Measurements from ENCODE around the gene SYNJ2.

SYNJ2 gene

DNA sequence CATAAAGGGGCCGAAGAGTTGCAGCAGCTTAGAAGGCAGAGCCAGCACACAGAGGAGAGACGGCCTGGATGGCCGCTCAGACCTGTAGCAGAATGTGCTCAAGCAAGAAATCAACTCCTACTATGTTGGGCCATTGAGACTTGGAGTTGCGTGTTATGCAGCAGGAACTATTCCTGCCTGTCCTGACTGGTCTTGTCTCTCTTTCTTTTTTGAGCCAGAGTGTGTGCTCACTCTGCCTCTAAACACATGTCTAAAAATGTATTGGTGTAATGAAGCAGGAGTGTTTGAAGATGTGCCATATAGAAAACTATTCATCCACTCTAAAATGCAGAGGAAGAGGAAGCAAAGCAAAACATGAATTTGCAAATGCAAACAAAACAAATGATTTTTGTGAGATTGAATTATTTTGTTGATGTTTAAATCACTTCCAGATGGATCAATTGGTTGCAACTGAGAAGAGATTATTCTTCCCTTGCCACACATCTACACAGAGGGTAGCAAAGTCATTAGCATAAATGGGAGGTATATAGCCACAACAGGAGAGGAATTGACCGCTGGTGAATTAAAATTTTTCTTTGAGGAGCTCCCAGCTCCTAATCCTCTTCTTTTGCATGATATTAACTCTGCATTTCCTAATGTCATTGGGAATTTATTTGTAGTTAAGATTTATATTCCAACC lies 20.4 kb upstream of the SYNJ2 start:
- H3K27ac ChIP-seq: no peak overlapping the region
- TF ChIP-seq, protein P1, sequence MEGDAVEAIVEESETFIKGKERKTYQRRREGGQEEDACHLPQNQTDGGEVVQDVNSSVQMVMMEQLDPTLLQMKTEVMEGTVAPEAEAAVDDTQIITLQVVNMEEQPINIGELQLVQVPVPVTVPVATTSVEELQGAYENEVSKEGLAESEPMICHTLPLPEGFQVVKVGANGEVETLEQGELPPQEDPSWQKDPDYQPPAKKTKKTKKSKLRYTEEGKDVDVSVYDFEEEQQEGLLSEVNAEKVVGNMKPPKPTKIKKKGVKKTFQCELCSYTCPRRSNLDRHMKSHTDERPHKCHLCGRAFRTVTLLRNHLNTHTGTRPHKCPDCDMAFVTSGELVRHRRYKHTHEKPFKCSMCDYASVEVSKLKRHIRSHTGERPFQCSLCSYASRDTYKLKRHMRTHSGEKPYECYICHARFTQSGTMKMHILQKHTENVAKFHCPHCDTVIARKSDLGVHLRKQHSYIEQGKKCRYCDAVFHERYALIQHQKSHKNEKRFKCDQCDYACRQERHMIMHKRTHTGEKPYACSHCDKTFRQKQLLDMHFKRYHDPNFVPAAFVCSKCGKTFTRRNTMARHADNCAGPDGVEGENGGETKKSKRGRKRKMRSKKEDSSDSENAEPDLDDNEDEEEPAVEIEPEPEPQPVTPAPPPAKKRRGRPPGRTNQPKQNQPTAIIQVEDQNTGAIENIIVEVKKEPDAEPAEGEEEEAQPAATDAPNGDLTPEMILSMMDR (conservative IDR thresholded peaks at IDR 0.05): no peak

GRCh38 chr6:157961832-157962575 lies 19.7 kb upstream of the SYNJ2 start:
- H3K27ac ChIP-seq: no peak overlapping the region
- TF ChIP-seq, protein P1 (conservative IDR thresholded peaks at IDR 0.05): no peak

DNA sequence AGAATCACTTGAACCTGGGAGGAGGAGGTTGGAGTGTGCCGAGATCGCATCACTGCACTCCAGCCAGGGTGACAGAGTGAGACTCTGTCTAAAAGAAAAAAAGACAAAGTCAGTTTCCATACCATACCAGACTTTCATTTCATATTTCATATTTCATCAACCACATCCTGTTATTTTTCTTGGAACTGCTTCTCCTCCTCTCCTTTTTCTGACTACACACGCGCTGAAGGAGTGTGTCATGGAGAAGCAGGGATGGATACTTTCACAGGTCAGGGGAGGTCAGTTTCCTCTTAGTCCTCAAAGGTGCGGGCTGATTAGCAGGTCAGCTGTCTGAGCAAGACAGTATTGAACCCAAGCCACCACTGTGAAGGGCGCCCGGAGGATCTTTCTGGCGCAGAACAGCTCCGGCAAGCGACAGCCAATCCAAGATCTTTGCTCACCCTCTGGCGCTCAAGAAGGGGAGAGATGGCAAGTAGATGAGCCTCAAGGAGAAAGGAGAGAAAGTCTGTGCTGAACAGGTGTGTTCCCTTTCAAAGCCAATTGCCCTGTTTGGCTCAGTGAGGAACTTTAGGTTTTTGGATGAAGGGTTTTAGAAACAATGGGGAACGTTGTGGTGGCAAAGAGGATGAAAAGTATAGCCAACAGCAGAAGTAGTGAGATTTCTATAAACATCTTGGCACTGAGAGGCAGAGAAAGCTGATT lies 18.9 kb upstream of the SYNJ2 start:
- TF ChIP-seq, protein P1 (conservative IDR thresholded peaks at IDR 0.05): no peak
- no peak overlapping the region for H3K27ac ChIP-seq

DNA sequence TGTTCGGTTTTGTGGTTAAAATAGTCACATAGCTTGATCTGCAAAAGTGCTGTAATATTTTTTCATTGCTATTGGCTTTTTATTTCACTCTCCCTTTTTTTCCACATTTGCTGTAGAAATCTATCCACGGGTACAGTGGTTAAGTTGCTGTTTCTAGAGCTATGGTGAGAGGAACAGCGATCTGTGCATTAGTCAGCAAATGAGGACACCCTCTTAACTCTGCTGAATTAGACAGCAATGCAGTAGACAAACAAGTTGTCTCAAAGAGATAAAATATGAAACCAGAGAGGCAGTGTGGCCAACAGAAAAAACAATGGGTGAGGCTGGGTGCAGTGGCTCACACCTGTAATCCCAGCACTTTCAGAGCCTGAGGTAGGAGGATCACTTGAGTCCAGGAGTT lies 17.6 kb upstream of the SYNJ2 start:
- no peak overlapping the region for H3K27ac ChIP-seq
- TF ChIP-seq, protein P1 (conservative IDR thresholded peaks at IDR 0.05): no peak

GRCh38 chr6:157965387-157965786 lies 16.3 kb upstream of the SYNJ2 start:
- TF ChIP-seq, protein P1 (conservative IDR thresholded peaks at IDR 0.05): no peak
- no peak overlapping the region for H3K27ac ChIP-seq

DNA sequence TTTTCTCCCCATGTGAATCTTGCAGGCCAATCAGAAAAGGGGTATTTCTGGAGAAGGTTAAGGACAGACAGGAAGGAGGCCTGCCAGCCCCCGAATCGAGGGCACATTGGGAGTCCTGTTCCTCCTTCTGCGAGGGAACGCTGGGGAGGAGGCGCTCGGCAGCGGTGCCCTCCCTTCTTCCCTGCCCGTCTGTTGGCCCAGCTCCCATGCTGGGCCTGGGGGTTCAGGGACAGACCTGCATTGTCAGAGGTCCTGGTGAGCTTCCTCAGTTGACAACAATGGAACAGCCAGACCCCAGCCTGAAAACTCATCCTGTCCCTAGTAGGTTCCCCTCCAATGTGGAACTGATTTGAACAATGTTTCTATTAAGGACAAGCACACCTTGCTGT lies 15.1 kb upstream of the SYNJ2 start:
- H3K27ac ChIP-seq: no peak overlapping the region
- TF ChIP-seq, protein P1 (conservative IDR thresholded peaks at IDR 0.05): no peak

GRCh38 chr6:157967020-157967419 lies 14.6 kb upstream of the SYNJ2 start:
- TF ChIP-seq, protein P1 (conservative IDR thresholded peaks at IDR 0.05): no peak
- peak overlapping the region; percentile 5; the same call in 1 of the 2 replicates for H3K27ac ChIP-seq
